Neural cell (in vitro differentiated cells): Measurements from ENCODE around the gene DIS3L2.

Experiments used
- CTCF ChIP-seq: fragments of 450-650 bp; IDR thresholded peaks from 2 replicates; pipeline ENCODE4 v1.5.1; 2014; ENCODE audit warnings: antibody characterized with exemption, mild to moderate bottlenecking, moderate library complexity; ENCODE audit not compliant: poor library complexity, severe bottlenecking
- POLR2AphosphoS5 ChIP-seq: IDR thresholded peaks from 2 replicates; pipeline ENCODE4 v1.6.1; 2012
- REST ChIP-seq: IDR thresholded peaks from 2 replicates; pipeline ENCODE4 v1.6.1; 2012; ENCODE audit warnings: borderline replicate concordance

DNA sequence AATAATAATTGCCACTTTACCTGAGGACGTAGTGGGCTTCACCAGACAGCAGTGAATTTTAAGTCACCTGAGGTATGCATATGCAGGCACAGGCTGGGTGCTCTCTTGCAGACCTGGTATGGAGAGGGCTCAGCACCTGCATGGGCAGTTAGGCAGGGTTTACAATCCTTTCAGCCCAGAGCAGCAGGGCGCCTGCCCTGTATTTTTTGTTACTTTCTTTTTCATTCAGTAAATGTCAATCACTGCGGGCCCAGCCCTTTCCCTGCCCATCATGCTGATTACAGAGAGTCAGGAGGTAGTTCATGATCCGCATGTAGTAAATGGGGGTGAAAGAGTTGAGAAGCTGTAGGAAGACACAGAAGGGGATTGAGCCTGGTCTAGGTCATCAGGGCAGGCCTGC, 270.0 kb downstream of the DIS3L2 start:
- no peak for TF ChIP-seq POLR2AphosphoS5
- TF ChIP-seq REST = no peak
- TF ChIP-seq CTCF = no peak
